Measurements from ENCODE around the gene CLDN15.
"Not testable (repeated sequence)": the region's sequence is repeated elsewhere in the genome, so short reads cannot be mapped to it uniquely, and the experiment has no call there.

CLDN15 gene

DNA sequence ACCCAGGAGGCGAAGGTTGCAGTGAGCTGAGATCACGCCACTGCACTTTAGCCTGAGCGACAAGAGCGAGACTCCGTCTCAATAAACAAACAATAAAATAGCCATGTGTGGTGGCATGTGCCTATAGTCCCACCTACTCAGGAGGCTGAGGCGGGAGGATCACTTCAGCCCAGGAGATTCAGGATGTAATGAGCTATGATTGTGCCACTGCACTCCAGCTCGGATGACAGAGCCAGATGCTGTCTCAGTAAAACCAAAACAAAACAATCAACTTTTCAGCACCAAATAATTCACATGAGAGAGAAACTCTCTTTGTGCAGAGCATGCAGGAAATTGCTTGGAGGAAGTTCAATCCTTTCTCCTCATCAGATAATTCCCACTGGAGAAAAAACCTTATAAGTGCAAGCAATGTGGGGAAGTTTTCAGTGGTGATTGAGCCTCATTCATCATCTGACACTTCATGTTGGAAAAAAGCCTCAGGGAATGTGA, 20.7 kb upstream of the CLDN15 start:
- Mint-ChIP-seq H3K4me1 (no peaks in the 10 kb centered on the region), H3K36me3 (ENCODE audit: insufficient read depth) (no peaks in the 10 kb centered on the region), H3K27me3 (peaks cover 14% of the 10 kb centered on the region), H3K4me3 (no peak overlapping the region), H3K27ac (ENCODE audit: low read depth) (no peak overlapping the region), H3K9me3 (no peaks in the 10 kb centered on the region)
- ATAC-seq (replicated peaks; ENCODE audit: extremely low read depth, poor library complexity, severe bottlenecking) (no peak), DNase-seq (ENCODE audit: low spot score in 2 of 2) (no peak)

DNA sequence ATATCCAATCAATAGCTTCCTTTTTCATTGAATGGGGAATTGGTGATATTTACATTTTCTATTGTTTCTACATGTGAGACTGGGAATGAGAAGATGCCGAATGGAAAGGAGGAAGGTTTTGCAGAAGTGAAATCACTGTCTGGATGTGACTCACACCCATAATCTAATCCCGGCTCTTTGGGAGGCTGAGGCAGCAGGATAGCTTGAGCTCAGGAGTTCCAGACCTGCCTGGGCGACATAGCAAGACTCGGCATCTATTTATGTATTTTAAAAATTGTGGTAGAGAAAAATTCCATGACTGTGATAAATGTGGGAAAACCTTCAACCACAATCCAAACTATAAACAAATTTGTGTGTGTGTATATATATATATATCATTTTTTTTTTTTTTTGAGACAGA, 18.2 kb upstream of the CLDN15 start:
- H3K36me3 Mint-ChIP-seq (ENCODE audit: insufficient read depth): peaks cover 11% of the 10 kb centered on the region
- DNase-seq (ENCODE audit: low spot score in 2 of 2): no peak
- no peak for ATAC-seq (replicated peaks; ENCODE audit: extremely low read depth, poor library complexity, severe bottlenecking)
- no peak overlapping the region for H3K27ac Mint-ChIP-seq (ENCODE audit: low read depth)
- H3K4me3 Mint-ChIP-seq: no peak overlapping the region
- H3K27me3 Mint-ChIP-seq: no peaks in the 10 kb centered on the region
- H3K9me3 Mint-ChIP-seq: no peaks in the 10 kb centered on the region
- peaks cover 11% of the 10 kb centered on the region for H3K4me1 Mint-ChIP-seq

DNA sequence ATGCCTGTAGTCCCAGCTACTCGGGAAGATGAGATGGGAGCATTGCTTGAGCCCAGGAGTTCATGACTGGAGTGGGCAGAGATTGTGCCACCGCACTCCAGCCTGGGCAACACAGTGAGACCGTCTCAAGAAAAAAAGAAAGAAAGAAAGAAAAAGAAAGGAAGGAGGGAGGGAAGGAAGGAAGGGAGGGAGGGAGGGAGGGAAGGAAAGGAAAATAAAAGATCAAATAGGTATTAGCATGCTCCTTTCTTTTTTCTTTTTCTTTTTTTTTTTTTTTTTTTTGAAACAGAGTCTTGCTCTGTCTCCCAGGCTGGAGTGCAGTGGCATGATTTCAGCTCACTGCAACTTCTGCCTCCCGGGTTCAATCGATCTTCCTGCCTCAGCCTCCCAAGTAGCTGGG, 15.6 kb upstream of the CLDN15 start:
- DNase-seq (ENCODE audit: low spot score in 2 of 2); ATAC-seq (replicated peaks; ENCODE audit: extremely low read depth, poor library complexity, severe bottlenecking); H3K27ac Mint-ChIP-seq (ENCODE audit: low read depth); H3K9me3 Mint-ChIP-seq; H3K27me3 Mint-ChIP-seq: not testable (repeated sequence)
- Mint-ChIP-seq H3K4me1 (peaks cover 25% of the 10 kb centered on the region), H3K4me3 (peak overlapping the region; percentile 99), H3K36me3 (ENCODE audit: insufficient read depth) (peaks cover 17% of the 10 kb centered on the region)

DNA sequence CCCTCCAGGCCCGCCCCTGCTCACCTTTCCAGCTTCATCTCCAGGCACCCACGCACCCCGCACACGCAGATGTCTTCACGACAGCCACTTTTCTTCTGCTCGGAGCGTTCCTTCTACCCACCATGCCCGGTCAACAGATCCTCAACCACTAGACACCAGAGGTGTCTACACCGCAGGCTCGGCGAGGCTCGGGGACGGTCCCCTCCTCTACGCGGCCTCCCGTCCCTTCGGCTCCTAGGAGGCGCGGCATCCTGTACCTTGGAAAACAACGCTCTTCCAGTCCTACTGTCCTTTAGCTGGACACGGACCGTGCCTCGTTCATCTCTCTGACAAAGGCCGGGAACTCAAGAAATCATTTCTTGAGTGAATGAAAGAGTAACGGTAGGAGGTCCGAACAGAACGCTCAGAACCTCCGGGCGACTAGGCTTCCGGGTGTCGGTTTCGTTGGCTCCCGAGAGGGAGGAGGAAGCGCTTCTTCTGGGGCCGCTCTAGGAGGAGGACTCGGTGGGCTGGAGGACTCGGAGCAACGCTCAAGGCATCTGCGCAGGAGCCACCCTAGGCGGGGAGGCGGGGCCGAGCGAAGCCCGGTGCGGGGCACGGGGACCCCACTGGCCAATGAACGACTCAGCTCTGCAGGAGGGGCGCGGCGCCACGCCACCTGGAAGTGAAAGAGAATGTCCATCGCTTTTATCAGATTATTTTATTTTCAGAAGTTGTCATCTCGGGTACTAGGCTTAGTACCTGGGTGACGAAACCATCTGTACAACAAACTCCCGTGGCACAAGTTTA, 14.5 kb upstream of the CLDN15 start:
- Mint-ChIP-seq H3K36me3 (ENCODE audit: insufficient read depth) (peaks cover 20% of the 10 kb centered on the region), H3K4me1 (peaks cover 33% of the 10 kb centered on the region)

DNA sequence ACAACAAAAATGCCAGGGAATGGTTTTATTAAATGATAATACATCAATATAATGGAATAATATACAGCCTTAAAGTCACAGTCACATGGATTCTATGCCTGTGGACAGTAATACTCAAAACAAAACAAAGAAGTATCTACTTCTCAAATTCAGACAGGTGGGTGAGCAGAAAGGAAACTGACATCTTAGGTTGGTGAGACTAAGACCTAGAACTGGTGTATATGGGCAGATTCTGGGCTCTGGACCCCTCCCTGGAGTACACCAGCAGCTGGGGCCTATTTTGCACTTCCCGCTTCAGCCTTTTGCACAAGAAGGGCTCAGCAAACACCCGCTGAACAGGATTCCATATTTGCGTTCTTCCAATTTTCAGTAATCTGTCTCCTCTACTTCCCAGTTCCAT, 12.7 kb upstream of the CLDN15 start:
- Mint-ChIP-seq H3K36me3 (ENCODE audit: insufficient read depth) (peaks cover 20% of the 10 kb centered on the region), H3K27ac (ENCODE audit: low read depth) (peak overlapping the region; percentile 64), H3K4me1 (peaks cover 33% of the 10 kb centered on the region), H3K4me3 (peak overlapping the region; percentile 99), H3K9me3 (no peaks in the 10 kb centered on the region), H3K27me3 (no peaks in the 10 kb centered on the region)
- DNase-seq (ENCODE audit: low spot score in 2 of 2) (no peak), ATAC-seq (replicated peaks; ENCODE audit: extremely low read depth, poor library complexity, severe bottlenecking) (no peak)

More for the DNA sequence above, 14.5 kb upstream of the CLDN15 start:
- H3K9me3 Mint-ChIP-seq: no peaks in the 10 kb centered on the region
- no peaks in the 10 kb centered on the region for H3K27me3 Mint-ChIP-seq
- peak; percentile 99 for ATAC-seq (replicated peaks; ENCODE audit: extremely low read depth, poor library complexity, severe bottlenecking)
- H3K4me3 Mint-ChIP-seq: peak overlapping the region; percentile 99
- H3K27ac Mint-ChIP-seq (ENCODE audit: low read depth): peak overlapping the region; percentile 97
- DNase-seq (ENCODE audit: low spot score in 2 of 2): peak; percentile 97 to 98

DNA sequence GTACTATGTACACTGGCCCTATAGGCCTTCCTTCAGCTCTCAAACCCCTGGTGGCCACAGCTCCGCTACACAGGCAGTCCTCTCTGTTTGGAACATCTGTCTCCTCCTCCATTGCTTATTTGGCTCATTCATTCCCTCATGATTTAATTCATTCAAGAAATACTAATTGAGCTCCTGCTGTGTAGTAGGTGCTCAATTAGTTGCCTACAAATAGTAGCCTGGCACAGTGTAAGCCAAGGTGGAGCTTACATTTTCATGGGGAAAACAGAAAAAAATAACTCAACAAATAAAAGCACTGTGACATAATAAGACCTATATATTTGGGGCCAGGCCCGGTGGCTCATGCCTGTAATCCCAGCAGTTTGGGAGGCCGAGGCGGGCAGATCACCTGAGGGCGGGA, 10.7 kb upstream of the CLDN15 start:
- H3K27me3 Mint-ChIP-seq: no peaks in the 10 kb centered on the region

DNA sequence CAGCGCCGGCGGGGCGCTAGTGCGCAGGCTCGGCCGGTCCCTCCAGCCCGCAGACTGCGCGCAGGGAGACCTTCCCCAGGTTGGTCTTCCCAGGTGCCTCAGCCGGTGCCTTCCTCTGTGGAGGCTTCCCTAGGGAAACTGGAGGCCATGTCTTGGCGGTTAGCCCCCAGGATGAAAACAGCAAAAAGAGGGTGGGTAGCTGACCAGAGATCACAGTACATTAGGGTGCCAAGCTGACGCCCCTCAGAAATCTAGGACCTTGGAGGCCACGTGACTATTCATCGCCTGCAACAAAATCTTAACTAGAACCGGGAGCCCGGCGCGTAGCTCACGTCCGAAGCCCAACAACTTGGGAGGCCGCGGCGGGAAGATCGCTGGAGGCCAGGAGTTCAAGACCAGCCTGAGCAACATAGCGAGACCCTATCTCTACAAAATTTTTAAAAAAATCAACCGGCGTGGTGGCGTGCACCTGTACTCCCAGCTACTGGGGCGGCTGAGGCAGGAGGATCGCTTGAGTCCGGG, 7.6 kb upstream of the CLDN15 start:
- DNase-seq (ENCODE audit: low spot score in 2 of 2) (no peak), ATAC-seq (replicated peaks; ENCODE audit: extremely low read depth, poor library complexity, severe bottlenecking) (no peak)
- Mint-ChIP-seq H3K27ac (ENCODE audit: low read depth) (peak overlapping the region; percentile 90), H3K9me3 (no peaks in the 10 kb centered on the region), H3K36me3 (ENCODE audit: insufficient read depth) (peaks cover 24% of the 10 kb centered on the region), H3K4me3 (peak overlapping the region; percentile 89), H3K27me3 (no peaks in the 10 kb centered on the region), H3K4me1 (peaks cover 31% of the 10 kb centered on the region)

More for the DNA sequence above, 10.7 kb upstream of the CLDN15 start:
- Mint-ChIP-seq H3K27ac (ENCODE audit: low read depth) (no peak overlapping the region), H3K4me1 (peaks cover 48% of the 10 kb centered on the region), H3K4me3 (no peak overlapping the region), H3K9me3 (no peaks in the 10 kb centered on the region), H3K36me3 (ENCODE audit: insufficient read depth) (peaks cover 33% of the 10 kb centered on the region)
- ATAC-seq (replicated peaks; ENCODE audit: extremely low read depth, poor library complexity, severe bottlenecking) (no peak), DNase-seq (ENCODE audit: low spot score in 2 of 2) (no peak)

DNA sequence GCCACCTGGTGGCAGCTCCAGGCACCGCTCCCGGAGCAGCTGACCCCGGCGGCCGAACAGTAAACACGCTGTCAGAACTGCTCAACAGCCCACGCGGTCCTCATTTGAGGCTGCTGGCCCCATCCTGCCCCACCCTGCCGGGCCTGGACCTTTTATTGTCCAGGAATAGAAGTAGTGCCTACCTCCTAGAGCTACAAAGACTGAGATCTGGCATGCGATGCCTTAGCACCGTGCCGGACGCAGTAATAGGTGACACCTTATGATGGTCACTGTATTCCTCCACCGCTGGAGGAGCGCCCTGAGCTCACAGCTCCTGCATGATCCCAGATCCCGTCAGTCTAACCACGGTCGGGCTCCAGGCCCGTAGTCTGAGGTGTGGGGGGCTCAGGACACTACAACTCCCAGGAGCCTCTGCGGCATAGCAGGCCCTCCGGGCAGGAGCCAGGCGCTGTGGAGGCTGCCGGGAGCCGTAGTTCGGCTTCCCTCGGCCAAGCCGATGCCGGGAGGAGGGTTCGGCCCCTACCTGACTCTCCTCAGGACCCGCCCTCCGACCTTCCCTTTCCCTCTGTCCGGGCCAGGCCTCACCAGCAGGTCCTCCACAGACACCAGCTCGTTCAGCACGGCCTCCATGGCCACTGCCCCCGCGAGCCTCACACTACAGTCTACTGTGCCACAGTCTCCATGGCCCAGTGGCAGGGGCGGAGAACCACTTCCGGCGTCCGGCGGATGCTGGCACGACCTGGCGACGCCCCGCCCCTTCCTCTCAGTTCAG, 7.0 kb upstream of the CLDN15 start, which contains the start of gene FIS1:
Gene FIS1, minus strand, starts transcription at position 707 of the 772 bp plus-strand sequence. Its CDS starts 77 bp downstream, at position 630.
- no peaks in the 10 kb centered on the region for H3K27me3 Mint-ChIP-seq
- H3K36me3 Mint-ChIP-seq (ENCODE audit: insufficient read depth): peaks cover 22% of the 10 kb centered on the region
- peak within 1 kb of the TSS; percentile 90 for H3K27ac Mint-ChIP-seq (ENCODE audit: low read depth)
- peaks cover 26% of the 10 kb centered on the region for H3K4me1 Mint-ChIP-seq
- peak; percentile 88 to 90 for DNase-seq (ENCODE audit: low spot score in 2 of 2)
- H3K9me3 Mint-ChIP-seq: no peaks in the 10 kb centered on the region
- peak within 1 kb of the TSS; percentile 89 for H3K4me3 Mint-ChIP-seq
- peak; percentile 97 for ATAC-seq (replicated peaks; ENCODE audit: extremely low read depth, poor library complexity, severe bottlenecking)

DNA sequence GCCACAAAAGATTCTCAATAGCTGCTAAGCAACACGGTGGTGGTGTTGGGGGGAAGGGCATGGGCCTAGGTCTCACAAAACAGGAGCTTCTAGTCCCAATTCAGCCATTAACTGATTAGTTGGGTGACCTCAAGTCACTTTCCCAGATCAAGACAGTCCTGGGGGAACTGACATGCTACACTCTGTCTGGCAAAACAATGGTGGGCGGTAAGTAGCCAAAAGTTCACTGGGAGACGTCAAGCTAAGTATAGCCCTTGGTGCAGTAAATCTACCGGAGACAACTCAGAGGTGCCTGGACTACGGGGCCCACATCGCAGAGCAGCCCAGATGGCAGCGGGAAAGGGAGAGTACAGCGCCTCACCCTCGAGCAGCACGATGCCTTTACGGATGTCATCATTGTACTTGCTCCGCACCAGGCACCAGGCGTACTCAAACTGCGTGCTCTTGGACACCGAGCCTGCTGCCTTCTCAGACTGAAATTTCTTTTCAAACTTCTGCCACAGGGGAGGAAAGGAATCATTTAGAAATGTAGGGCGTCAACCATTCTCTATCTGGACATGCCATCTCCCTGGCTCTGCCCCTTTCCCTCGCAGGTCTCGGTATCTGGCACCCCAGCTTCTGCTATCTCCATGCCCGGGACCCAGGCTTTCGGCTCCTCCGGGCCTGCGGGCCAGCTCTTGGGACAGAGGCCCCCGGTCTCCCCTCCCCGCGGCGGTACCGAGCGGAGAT, 6.2 kb upstream of the CLDN15 start:
- Mint-ChIP-seq H3K4me3 (peak overlapping the region; percentile 89), H3K9me3 (no peaks in the 10 kb centered on the region), H3K4me1 (peaks cover 26% of the 10 kb centered on the region), H3K27ac (ENCODE audit: low read depth) (peak overlapping the region; percentile 90), H3K36me3 (ENCODE audit: insufficient read depth) (peaks cover 20% of the 10 kb centered on the region), H3K27me3 (no peaks in the 10 kb centered on the region)
- no peak for ATAC-seq (replicated peaks; ENCODE audit: extremely low read depth, poor library complexity, severe bottlenecking)
- DNase-seq (ENCODE audit: low spot score in 2 of 2): no peak

DNA sequence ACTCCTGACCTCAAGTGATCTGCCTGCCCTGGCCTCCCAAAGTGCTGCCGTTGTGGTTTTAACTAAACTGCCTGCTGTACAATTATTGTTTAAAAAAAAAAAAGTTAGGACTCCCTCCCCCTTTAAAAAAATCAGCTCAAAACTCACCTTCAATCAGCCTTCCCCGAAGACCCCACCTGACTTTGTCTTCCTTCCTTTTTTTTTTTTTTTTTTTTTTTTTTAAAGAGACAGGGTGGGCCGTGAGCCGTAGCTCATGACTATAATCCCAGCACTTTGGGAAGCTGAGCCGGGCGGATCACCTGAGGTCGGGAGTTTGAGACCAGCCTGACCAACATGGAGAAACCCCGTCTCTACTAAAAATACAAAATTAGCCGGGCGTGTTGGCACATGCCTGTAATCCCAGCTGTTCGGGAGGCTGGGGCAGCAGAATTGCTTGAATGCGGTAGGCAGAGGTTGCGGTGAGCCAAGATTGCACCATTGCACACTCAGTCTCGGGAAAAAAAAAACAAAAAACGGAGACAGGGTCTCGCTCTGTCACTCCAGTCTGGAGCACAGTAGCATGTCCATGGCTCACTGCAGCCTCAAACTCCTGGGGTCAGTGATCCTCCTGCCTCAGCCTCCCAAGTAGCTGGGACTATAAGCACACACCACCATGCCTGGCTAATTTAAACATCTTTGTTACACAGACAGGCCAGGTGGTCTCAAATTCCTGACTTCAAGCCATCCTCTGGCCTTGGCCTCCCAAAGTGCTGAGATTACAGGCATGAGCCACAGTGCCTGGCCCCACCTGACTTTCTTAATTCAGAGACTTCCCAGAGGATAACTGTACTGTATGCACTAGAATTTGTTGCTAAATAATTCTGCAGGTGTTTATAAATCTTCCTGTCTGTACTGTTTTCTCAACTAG, 4.1 kb upstream of the CLDN15 start:
- Mint-ChIP-seq H3K9me3 (no peaks in the 10 kb centered on the region), H3K27ac (ENCODE audit: low read depth) (no peak overlapping the region), H3K27me3 (no peaks in the 10 kb centered on the region), H3K36me3 (ENCODE audit: insufficient read depth) (peaks cover 16% of the 10 kb centered on the region), H3K4me1 (peaks cover 15% of the 10 kb centered on the region), H3K4me3 (no peak overlapping the region)
- ATAC-seq (replicated peaks; ENCODE audit: extremely low read depth, poor library complexity, severe bottlenecking): no peak
- no peak for DNase-seq (ENCODE audit: low spot score in 2 of 2)

DNA sequence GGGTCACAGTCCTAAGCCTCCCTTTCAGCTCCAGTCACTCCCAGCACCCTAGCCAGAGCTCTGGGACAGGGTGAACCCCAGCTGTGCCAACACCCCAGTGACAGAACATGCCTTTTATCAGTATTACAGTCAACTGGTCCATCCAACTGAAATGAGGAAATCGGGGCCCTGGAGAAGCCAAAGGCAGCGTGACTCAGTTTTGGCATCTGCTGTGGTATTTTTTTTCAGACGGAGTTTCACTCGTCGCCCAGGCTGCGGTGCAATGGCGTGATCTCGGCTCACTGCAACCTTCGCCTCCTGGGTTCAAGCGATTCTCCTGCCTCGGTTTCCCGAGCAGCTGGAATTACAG, 3.4 kb upstream of the CLDN15 start:
- Mint-ChIP-seq H3K27me3 (no peaks in the 10 kb centered on the region), H3K9me3 (no peaks in the 10 kb centered on the region), H3K4me1 (peaks cover 15% of the 10 kb centered on the region), H3K27ac (ENCODE audit: low read depth) (no peak overlapping the region), H3K36me3 (ENCODE audit: insufficient read depth) (peaks cover 18% of the 10 kb centered on the region), H3K4me3 (no peak overlapping the region)
- ATAC-seq (replicated peaks; ENCODE audit: extremely low read depth, poor library complexity, severe bottlenecking) (no peak), DNase-seq (ENCODE audit: low spot score in 2 of 2) (no peak)
